CD4-positive, alpha-beta T cell treated with Interleukin-10 for 1 hour (primary cell): ENCODE results near the gene ABCA1.
"Not testable (repeated sequence)": the region's sequence is repeated elsewhere in the genome, so short reads cannot be mapped to it uniquely, and the experiment has no call there.

Experiments
- DNase-seq: peaks from one replicate; pipeline ENCODE4 v3.0.0-alpha.2; 2020

The ABCA1 gene

GRCh38 chr9:104905153-104905901, 22.6 kb downstream of the ABCA1 start:
- DNase-seq: no peak

- DNase-seq: no peak
These were observed 24.3 kb downstream of the ABCA1 start for GRCh38 chr9:104903609-104904008.

GRCh38 chr9:104900871-104901270, 27.1 kb downstream of the ABCA1 start:
- no peak for DNase-seq

- no peak for DNase-seq
These were observed 27.6 kb downstream of the ABCA1 start for GRCh38 chr9:104900324-104900723.

GRCh38 chr9:104899759-104900247, 28.2 kb downstream of the ABCA1 start:
- DNase-seq: no peak

GRCh38 chr9:104898376-104898775, 29.6 kb downstream of the ABCA1 start:
- DNase-seq: not testable (repeated sequence)

- DNase-seq: no peak
These were observed 31.8 kb downstream of the ABCA1 start for GRCh38 chr9:104896131-104896530.

GRCh38 chr9:104895572-104895971, 32.4 kb downstream of the ABCA1 start:
- DNase-seq: no peak

- DNase-seq: no peak
These were observed 35.3 kb downstream of the ABCA1 start for GRCh38 chr9:104892701-104893100.

GRCh38 chr9:104890433-104890770, 37.6 kb downstream of the ABCA1 start:
- DNase-seq: no peak

- DNase-seq: no peak
These were observed 41.9 kb downstream of the ABCA1 start for GRCh38 chr9:104885818-104886709.

- DNase-seq: no peak
These were observed 44.8 kb downstream of the ABCA1 start for GRCh38 chr9:104883169-104883568.

- DNase-seq: no peak
These were observed 45.4 kb downstream of the ABCA1 start for GRCh38 chr9:104882566-104882965.

GRCh38 chr9:104882086-104882485, 45.9 kb downstream of the ABCA1 start:
- DNase-seq: no peak

- DNase-seq: no peak
These were observed 48.2 kb downstream of the ABCA1 start for GRCh38 chr9:104879555-104880309.

- DNase-seq: no peak
These were observed 51.4 kb downstream of the ABCA1 start for GRCh38 chr9:104876587-104876986.

GRCh38 chr9:104875897-104876296, 52.1 kb downstream of the ABCA1 start:
- no peak for DNase-seq

- DNase-seq: no peak
These were observed 52.6 kb downstream of the ABCA1 start for GRCh38 chr9:104875320-104875719.

GRCh38 chr9:104873489-104873850, 54.5 kb downstream of the ABCA1 start:
- no peak for DNase-seq

GRCh38 chr9:104872656-104873488, 55.1 kb downstream of the ABCA1 start:
- no peak for DNase-seq

- DNase-seq: no peak
These were observed 55.9 kb downstream of the ABCA1 start for GRCh38 chr9:104871961-104872527.

- no peak for DNase-seq
These were observed 58.1 kb downstream of the ABCA1 start for GRCh38 chr9:104869811-104870210.
